Caco-2 (cell line): ENCODE data around the gene TRAK1. TPM values are rescaled to one million over a fixed set of nuclear protein-coding genes. Genes with fewer than 3 reads are reported as not detected.

Experiments used
- BruUV-seq: library from RNA; stranded (reverse); fragments of 400-500 nt; replicated peaks from 2 replicates; lab custom pipeline; 2021; lab: Mats Ljungman, UMichigan
- CTCF ChIA-PET: fragments of 300-600 bp; sonication (Branson Sonifier 250); formaldehyde crosslinking; loops from one replicate; lab custom pipeline; 2022; ENCODE audit warnings: antibody characterized with exemption; lab: Charles Lee
- POLR2A ChIA-PET: fragments of 300-600 bp; sonication (Branson Sonifier 250); formaldehyde crosslinking; loops from one replicate; lab custom pipeline; 2022; ENCODE audit warnings: antibody characterized with exemption; lab: Charles Lee
- DNase-seq, 2 experiments: peaks; one replicate each; pipeline versions ENCODE4 v3.0.0 to v3.0.0-alpha.2; 2020 to 2022
- H3K27me3 ChIP-seq: replicated peaks from 2 replicates; pipeline ENCODE4 v1.6.0; 2011; ENCODE audit warnings: low read length; ENCODE audit not compliant: control insufficient read depth, insufficient read depth
- H3K36me3 ChIP-seq: 2 replicates; pipeline ENCODE4 v1.5.1; 2011; ENCODE audit warnings: low read length; ENCODE audit not compliant: control insufficient read depth, insufficient read depth
- H3K4me1 ChIP-seq: fragments of 250-450 bp; sonication (Bioruptor Pico); 2 replicates; pipeline ENCODE4 v1.5.1; 2020; ENCODE audit warnings: mild to moderate bottlenecking
- H3K4me3 ChIP-seq: 2 replicates; pipeline ENCODE4 v1.5.1; 2011; ENCODE audit warnings: low read depth, mild to moderate bottlenecking, control low read depth, low read length
- H3K9me3 ChIP-seq: fragments of 250-450 bp; sonication (Bioruptor Pico); 2 replicates; pipeline ENCODE4 v1.5.1; 2020; ENCODE audit warnings: mild to moderate bottlenecking, moderate library complexity
- H3K27ac Mint-ChIP-seq: one replicate; pipeline ENCODE4 v1.8.0; 2022; ENCODE audit warnings: mixed read lengths; ENCODE audit not compliant: unreplicated experiment
- H3K27me3 Mint-ChIP-seq: one replicate; pipeline ENCODE4 v1.8.0; 2022; ENCODE audit warnings: mixed read lengths; ENCODE audit not compliant: insufficient read depth, unreplicated experiment
- H3K36me3 Mint-ChIP-seq: one replicate; pipeline ENCODE4 v1.8.0; 2022; ENCODE audit warnings: mild to moderate bottlenecking, mixed read lengths; ENCODE audit not compliant: insufficient read depth, unreplicated experiment
- H3K4me1 Mint-ChIP-seq: one replicate; pipeline ENCODE4 v1.8.0; 2022; ENCODE audit warnings: low read depth, mixed read lengths; ENCODE audit not compliant: unreplicated experiment
- H3K4me3 Mint-ChIP-seq: one replicate; pipeline ENCODE4 v1.8.0; 2022; ENCODE audit warnings: mild to moderate bottlenecking, moderate library complexity, mixed read lengths; ENCODE audit not compliant: unreplicated experiment
- H3K9me3 Mint-ChIP-seq: one replicate; pipeline ENCODE4 v1.8.0; 2022; ENCODE audit warnings: mixed read lengths; ENCODE audit not compliant: unreplicated experiment
- intact Hi-C: fragments of 100-400 bp; cut with micrococcal nuclease; formaldehyde crosslinking; loops from one replicate; pipeline ENCODE4 v1.10.0; 2022; ENCODE audit not compliant: unreplicated experiment
- total RNA-seq: library from RNA; stranded (reverse); gene quantifications from 2 replicates; pipeline ENCODE4 v1.2.3, GENCODE V29; 2022
- TF ChIP-seq, protein P1 (sequence below), 2 experiments: fragments of 200-600 bp in 1 of 2; IDR thresholded peaks; 1 replicate in 1 of 2; 2 replicates in 1 of 2; pipeline versions ENCODE4 v1.5.1 to v1.8.0; 2011 to 2022; ENCODE audit warnings: antibody characterized with exemption in 1 of 2, control low read depth in 1 of 2, inconsistent platforms in 1 of 2, low read depth in 1 of 2, low read length in 1 of 2, mild to moderate bottlenecking in 1 of 2, moderate library complexity in 1 of 2; ENCODE audit not compliant: insufficient read depth in 1 of 2, severe bottlenecking in 1 of 2, unreplicated experiment in 1 of 2

Gene TRAK1
- total RNA-seq, 1 experiment from 2014 or later = 33.3 TPM

GRCh38 chr3:42152193-42152592 lies 61.0 kb downstream of the TRAK1 start:
- H3K4me1 ChIP-seq = peaks cover 46% of the 10 kb centered on the region
- Mint-ChIP-seq H3K4me1 (peaks cover 18% of the 10 kb centered on the region), H3K27me3 (no peaks in the 10 kb centered on the region), H3K36me3 (peaks cover 7% of the 10 kb centered on the region), H3K4me3 (no peak overlapping the region), H3K27ac (peak overlapping the region; percentile 45), H3K9me3 (no peaks in the 10 kb centered on the region)
- no peak for DNase-seq
- intact Hi-C loops = no loop called here
- POLR2A ChIA-PET = no interaction called here
- H3K36me3 ChIP-seq = no peaks in the 10 kb centered on the region; the same call in 1 of the 2 replicates
- no peak overlapping the region for H3K4me3 ChIP-seq
- CTCF ChIA-PET = interaction anchor here (0.7 to 1.4 kb wide), 2 partner anchors 21 to 39 kb away, joined by 4 read pairs; no protein-coding TSS in a partner anchor
- no peaks in the 10 kb centered on the region for H3K27me3 ChIP-seq
- no peaks in the 10 kb centered on the region for H3K9me3 ChIP-seq
- no TSS peak for BruUV-seq
- TF ChIP-seq, protein P1, sequence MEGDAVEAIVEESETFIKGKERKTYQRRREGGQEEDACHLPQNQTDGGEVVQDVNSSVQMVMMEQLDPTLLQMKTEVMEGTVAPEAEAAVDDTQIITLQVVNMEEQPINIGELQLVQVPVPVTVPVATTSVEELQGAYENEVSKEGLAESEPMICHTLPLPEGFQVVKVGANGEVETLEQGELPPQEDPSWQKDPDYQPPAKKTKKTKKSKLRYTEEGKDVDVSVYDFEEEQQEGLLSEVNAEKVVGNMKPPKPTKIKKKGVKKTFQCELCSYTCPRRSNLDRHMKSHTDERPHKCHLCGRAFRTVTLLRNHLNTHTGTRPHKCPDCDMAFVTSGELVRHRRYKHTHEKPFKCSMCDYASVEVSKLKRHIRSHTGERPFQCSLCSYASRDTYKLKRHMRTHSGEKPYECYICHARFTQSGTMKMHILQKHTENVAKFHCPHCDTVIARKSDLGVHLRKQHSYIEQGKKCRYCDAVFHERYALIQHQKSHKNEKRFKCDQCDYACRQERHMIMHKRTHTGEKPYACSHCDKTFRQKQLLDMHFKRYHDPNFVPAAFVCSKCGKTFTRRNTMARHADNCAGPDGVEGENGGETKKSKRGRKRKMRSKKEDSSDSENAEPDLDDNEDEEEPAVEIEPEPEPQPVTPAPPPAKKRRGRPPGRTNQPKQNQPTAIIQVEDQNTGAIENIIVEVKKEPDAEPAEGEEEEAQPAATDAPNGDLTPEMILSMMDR (IDR thresholded peaks at IDR 0.05; ENCODE audit: insufficient read depth in 1 of 2, low read depth in 1 of 2, low read length in 1 of 2, severe bottlenecking in 1 of 2, unreplicated experiment in 1 of 2) = no peak

DNA sequence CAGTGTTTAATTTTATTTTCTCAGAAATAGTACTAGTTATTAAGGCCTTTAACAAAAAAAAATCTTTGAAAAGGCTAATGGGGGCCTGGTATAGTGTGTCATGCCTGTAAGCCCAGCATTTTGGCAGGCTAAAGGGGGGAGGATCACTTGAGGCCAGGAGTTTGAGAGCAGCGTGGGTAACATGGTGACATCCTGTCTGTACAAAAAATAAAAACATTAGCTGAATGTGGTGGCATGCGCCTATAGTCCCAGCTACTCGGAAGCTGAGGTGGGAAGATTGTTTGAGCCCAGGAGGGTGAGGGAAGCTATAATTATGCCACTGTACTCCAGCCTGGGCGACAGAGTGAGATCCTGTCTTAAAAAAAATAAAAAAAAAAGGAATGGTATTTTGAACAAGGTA lies 61.9 kb downstream of the TRAK1 start:
- H3K27me3 Mint-ChIP-seq = no peaks in the 10 kb centered on the region
- no TSS peak for BruUV-seq
- no peaks in the 10 kb centered on the region for H3K9me3 Mint-ChIP-seq
- TF ChIP-seq, protein P1 (IDR thresholded peaks at IDR 0.05; ENCODE audit: insufficient read depth in 1 of 2, low read depth in 1 of 2, low read length in 1 of 2, severe bottlenecking in 1 of 2, unreplicated experiment in 1 of 2) = no peak
- Histone ChIP-seq H3K36me3 (no peaks in the 10 kb centered on the region; the same call in 1 of the 2 replicates), H3K4me3 (no peak overlapping the region), H3K27me3 (no peaks in the 10 kb centered on the region), H3K9me3 (no peaks in the 10 kb centered on the region), H3K4me1 (peaks cover 46% of the 10 kb centered on the region)
- H3K36me3 Mint-ChIP-seq = peaks cover 7% of the 10 kb centered on the region
- DNase-seq = no peak
- H3K27ac Mint-ChIP-seq = peak overlapping the region; percentile 45
- ChIA-PET CTCF (interaction anchor here (0.7 to 1.4 kb wide), 3 partner anchors 22 to 38 kb away, joined by 4 read pairs; no protein-coding TSS in a partner anchor), POLR2A (no interaction called here)
- H3K4me3 Mint-ChIP-seq = no peak overlapping the region
- intact Hi-C loops = no loop called here
- H3K4me1 Mint-ChIP-seq = peaks cover 18% of the 10 kb centered on the region

GRCh38 chr3:42157540-42158538 lies 66.7 kb downstream of the TRAK1 start:
- ChIA-PET CTCF (no interaction called here), POLR2A (no interaction called here)
- Mint-ChIP-seq H3K27me3 (no peaks in the 10 kb centered on the region), H3K4me3 (no peak overlapping the region), H3K36me3 (peaks cover 5% of the 10 kb centered on the region), H3K9me3 (no peaks in the 10 kb centered on the region), H3K4me1 (peaks cover 17% of the 10 kb centered on the region), H3K27ac (no peak overlapping the region)
- H3K36me3 ChIP-seq = no peaks in the 10 kb centered on the region; the same call in 1 of the 2 replicates
- H3K9me3 ChIP-seq = no peaks in the 10 kb centered on the region
- H3K27me3 ChIP-seq = no peaks in the 10 kb centered on the region
- no peak overlapping the region for H3K4me3 ChIP-seq
- peaks cover 8% of the 10 kb centered on the region for H3K4me1 ChIP-seq
- DNase-seq = no peak
- intact Hi-C loops = loop anchor here (2.0 kb wide), 1 partner anchor 27 kb away; no protein-coding TSS in a partner anchor
- BruUV-seq = no TSS peak
- TF ChIP-seq, protein P1 (IDR thresholded peaks at IDR 0.05; ENCODE audit: insufficient read depth in 1 of 2, low read depth in 1 of 2, low read length in 1 of 2, severe bottlenecking in 1 of 2, unreplicated experiment in 1 of 2) = no peak
